Activated CD4-positive, alpha-beta T cell treated with anti-CD3 and anti-CD28 coated beads, Interleukin-2, amount 10 ng/mL, durations not matched to agents 7 days and 5 days (primary cell): ENCODE results near the gene EPB41L4B. TPM values are rescaled to one million over a fixed set of nuclear protein-coding genes. Genes with fewer than 3 reads are reported as not detected.
A peak's percentile ranks its signal among the peaks of the same experiment; 100 is the strongest.

Experiments
- CTCF ChIA-PET: fragments of 350-600 bp; sonication (Branson Sonifier 250); formaldehyde crosslinking; loops from one replicate; lab custom pipeline; 2021; ENCODE audit warnings: antibody characterized with exemption; lab: Charles Lee
- POLR2A ChIA-PET: fragments of 350-600 bp; sonication (Branson Sonifier 250); formaldehyde crosslinking; loops from one replicate; lab custom pipeline; 2021; ENCODE audit warnings: antibody characterized with exemption; lab: Charles Lee
- DNase-seq: peaks from one replicate; pipeline ENCODE4 v3.0.0-alpha.2; 2020
- H3K27ac Mint-ChIP-seq: one replicate; pipeline ENCODE4 v1.8.0; 2021; ENCODE audit warnings: mild to moderate bottlenecking, moderate library complexity, mixed read lengths
- H3K27me3 Mint-ChIP-seq: one replicate; pipeline ENCODE4 v1.8.0; 2021; ENCODE audit warnings: mixed read lengths
- H3K36me3 Mint-ChIP-seq: one replicate; pipeline ENCODE4 v1.8.0; 2021; ENCODE audit warnings: low read depth, mixed read lengths
- H3K4me1 Mint-ChIP-seq: one replicate; pipeline ENCODE4 v1.8.0; 2021; ENCODE audit warnings: mixed read lengths
- H3K4me3 Mint-ChIP-seq: one replicate; pipeline ENCODE4 v1.8.0; 2021; ENCODE audit warnings: mild to moderate bottlenecking, moderate library complexity, mixed read lengths
- H3K9me3 Mint-ChIP-seq: one replicate; pipeline ENCODE4 v1.8.0; 2021; ENCODE audit warnings: mixed read lengths
- total RNA-seq, 2 experiments: library from RNA; stranded (reverse); gene quantifications; one replicate each; pipeline ENCODE4 v1.2.3, GENCODE V29; 2021

Gene EPB41L4B
- total RNA-seq, 2 experiments from 2014 or later, result not detected

DNA sequence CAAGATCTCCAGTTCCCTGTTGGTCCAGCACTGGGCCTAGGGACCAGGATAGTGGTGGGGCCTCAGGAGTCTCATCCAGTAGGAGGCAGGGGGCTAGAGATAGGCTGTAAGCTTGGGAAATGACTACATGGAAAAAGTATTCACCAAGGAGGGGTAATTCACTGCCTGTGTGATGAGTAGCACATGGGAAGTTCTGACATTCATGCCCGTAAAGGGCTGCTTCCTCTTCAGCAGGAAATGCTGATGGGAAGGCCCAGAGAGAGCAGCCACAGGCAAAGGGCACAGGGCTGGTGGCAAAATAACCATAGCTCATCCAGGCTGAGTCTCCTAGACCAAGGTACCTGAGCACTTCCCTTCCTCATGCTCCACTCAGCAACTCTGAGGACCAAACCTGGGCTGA, 130.7 kb downstream of the EPB41L4B start:
- Mint-ChIP-seq H3K27me3 (peaks cover 4% of the 10 kb centered on the region), H3K27ac (no peak overlapping the region), H3K4me1 (peaks cover 6% of the 10 kb centered on the region), H3K4me3 (no peak overlapping the region), H3K36me3 (no peaks in the 10 kb centered on the region), H3K9me3 (no peaks in the 10 kb centered on the region)
- ChIA-PET CTCF (interaction anchor here (1.3 to 1.5 kb wide), 2 partner anchors 10 to 13 kb away, joined by 3 read pairs; no protein-coding TSS in a partner anchor), POLR2A (no interaction called here)
- no peak for DNase-seq

DNA sequence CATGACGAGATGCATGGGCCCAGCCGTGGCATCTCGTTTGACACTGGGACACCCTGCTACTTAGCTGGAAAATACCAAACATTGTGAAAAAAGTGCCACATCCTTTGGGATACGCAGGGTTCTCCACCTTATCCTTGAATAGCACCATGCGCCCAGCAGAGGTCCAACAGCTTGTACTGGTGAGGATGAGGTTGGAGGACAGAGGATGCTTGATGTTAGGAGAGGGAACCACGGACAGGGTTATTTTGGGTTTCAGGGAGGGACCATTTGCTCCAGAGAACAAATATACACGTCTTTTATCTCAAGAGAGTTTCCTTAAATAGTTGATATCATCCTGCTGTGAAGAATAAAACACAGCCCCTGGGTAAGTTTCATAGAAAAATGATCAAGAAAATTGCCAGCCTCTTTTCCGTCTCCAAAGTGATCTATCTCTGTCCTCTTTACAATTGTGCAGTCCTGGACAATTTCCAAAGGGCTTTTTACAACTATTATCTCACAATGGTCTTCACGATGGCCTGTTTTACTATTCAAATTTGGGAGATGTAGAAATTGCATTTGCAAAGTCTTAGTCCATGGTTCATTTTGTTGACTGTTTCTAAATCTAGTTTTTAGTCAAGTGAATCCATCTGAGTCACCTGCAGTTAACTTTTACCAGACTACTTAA, 133.9 kb downstream of the EPB41L4B start:
- peaks cover 7% of the 10 kb centered on the region for H3K27me3 Mint-ChIP-seq
- H3K27ac Mint-ChIP-seq, result no peak overlapping the region
- H3K9me3 Mint-ChIP-seq, result peaks cover 2% of the 10 kb centered on the region
- no peaks in the 10 kb centered on the region for H3K36me3 Mint-ChIP-seq
- DNase-seq, result no peak
- H3K4me3 Mint-ChIP-seq, result no peak overlapping the region
- H3K4me1 Mint-ChIP-seq, result peaks cover 12% of the 10 kb centered on the region
- POLR2A ChIA-PET, result no interaction called here
- CTCF ChIA-PET, result no interaction called here

DNA sequence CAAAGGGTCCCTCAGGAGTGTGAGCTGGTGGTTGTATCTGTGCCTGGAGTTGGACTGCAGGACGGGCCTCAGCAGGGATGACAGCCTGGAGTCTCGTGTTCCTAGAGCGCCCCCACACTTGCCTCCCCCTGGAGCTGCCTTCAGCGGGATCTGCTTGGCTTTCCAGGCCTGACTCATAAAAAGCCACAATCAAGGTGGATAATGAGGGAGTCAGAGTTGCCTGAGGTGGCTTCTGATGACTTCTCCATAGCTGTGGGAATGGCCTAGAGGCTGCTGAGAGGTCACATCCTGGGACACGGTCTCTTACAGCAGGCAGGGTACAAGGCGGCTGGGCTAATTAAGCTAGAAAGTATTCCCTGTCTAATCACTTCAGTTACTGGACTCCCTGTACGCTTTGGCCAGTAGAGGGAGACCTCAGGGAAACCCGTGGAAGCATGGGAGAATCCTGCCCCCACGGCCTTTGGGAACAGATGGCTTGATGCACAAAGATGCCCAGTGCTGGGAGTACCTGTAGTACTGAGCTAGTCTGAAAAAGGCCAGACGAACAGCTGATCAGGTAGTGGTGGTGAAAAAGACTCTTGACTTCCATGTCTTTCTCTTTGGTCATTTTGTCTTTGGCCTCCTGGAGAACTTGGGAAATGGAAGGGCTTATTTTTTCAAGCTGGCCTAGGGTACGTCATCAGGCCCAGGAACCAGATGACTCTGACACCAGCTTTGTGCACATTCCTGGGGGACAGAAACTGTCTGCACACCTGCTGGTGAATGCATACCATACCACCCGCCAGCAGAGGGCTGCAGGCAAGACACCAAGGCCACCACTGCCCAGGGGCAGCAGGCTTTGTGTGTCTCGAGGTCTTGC, 137.7 kb downstream of the EPB41L4B start:
- Mint-ChIP-seq H3K27me3 (peaks cover 15% of the 10 kb centered on the region), H3K36me3 (no peaks in the 10 kb centered on the region), H3K27ac (no peak overlapping the region), H3K9me3 (peaks cover 2% of the 10 kb centered on the region), H3K4me3 (no peak overlapping the region), H3K4me1 (peaks cover 29% of the 10 kb centered on the region)
- ChIA-PET POLR2A (no interaction called here), CTCF (interaction anchor here (0.6 to 1.5 kb wide), 4 partner anchors 9 to 115 kb away, joined by 3 to 6 read pairs (median 4); no protein-coding TSS in a partner anchor)
- DNase-seq, result no peak

DNA sequence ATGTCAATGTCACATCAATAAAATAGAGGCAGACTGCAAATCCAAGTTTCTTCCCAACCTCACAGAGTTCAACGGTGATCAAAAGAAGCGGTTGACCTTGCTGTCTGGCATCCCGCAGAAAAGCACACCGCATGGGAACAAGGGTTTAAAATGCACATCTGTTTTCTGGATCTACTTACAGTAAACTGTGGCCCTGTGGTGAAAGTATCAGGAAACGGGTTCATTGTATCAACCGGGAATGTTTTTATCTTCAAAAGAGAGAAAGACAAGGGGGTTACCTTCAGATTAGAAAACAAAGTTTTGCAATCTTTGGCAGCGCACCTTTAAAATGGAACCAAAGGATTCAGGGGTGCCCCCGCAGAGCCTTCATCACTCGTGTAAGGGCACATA, 138.3 kb downstream of the EPB41L4B start:
- no peak for DNase-seq
- peaks cover 15% of the 10 kb centered on the region for H3K27me3 Mint-ChIP-seq
- no peak overlapping the region for H3K4me3 Mint-ChIP-seq
- no peak overlapping the region for H3K27ac Mint-ChIP-seq
- ChIA-PET POLR2A (no interaction called here), CTCF (interaction anchor here (1.1 to 1.5 kb wide), 2 partner anchors 9 kb away, joined by 4 to 6 read pairs; no protein-coding TSS in a partner anchor)
- H3K4me1 Mint-ChIP-seq, result peaks cover 27% of the 10 kb centered on the region
- no peaks in the 10 kb centered on the region for H3K36me3 Mint-ChIP-seq
- peaks cover 2% of the 10 kb centered on the region for H3K9me3 Mint-ChIP-seq

DNA sequence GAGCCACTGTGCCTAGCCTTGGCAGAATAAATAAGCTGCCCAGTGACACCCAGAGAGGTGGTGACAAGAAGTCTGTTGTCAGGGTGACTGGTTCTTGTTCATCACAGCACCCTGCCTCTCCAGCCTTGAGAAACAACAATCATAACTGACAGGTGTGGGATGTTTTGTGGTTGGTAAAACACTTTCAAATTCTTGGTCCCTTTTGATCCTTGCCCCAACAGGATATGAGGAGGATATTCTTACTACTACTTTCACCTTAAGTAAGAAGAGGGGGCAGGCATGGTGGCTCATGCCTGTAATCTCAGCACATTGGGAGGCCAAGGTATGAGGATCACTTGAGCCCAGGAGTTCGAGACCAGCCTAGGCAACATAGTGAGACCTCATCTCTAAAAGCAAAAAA, 139.6 kb downstream of the EPB41L4B start:
- Mint-ChIP-seq H3K9me3 (peaks cover 2% of the 10 kb centered on the region), H3K4me1 (peaks cover 27% of the 10 kb centered on the region), H3K4me3 (no peak overlapping the region), H3K36me3 (no peaks in the 10 kb centered on the region), H3K27ac (peak overlapping the region; percentile 73), H3K27me3 (peaks cover 11% of the 10 kb centered on the region)
- ChIA-PET CTCF (no interaction called here), POLR2A (no interaction called here)
- DNase-seq, result peak; percentile 78

DNA sequence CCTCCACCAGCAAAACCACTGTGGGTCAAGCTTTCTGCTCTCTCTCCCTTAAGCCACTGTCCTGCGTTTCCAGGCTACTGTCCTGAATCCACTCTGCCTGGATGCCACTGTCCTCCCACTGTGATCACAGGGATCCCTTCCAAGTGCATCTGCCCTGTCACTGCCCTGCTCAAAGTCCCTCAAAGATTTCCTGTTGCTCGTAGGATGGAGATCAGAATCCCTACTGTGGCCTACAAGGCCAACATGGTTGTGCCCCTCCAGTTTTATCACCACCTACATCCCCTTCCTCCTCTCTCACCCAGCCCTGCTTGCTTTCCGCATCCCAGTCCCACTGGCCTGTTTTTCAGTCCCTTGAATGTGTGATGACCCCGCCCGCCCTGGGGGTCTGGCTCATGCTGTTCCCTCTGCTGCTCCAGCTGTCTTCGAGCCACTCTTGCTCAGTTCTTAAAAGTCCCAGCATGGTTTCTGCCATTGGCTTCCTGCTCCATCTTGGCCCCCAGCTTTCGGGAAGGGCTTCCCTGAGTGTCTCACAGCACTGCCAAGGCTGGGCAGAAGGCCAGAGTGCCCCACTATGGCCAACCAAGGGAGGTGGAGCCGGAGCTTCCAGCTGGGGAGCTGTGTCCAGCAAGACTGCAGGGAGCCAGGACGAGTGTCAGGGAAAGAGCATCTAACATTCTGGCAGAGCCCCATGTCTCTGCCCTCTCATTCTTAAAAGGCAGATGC, 140.9 kb downstream of the EPB41L4B start:
- H3K4me3 Mint-ChIP-seq, result no peak overlapping the region
- H3K36me3 Mint-ChIP-seq, result no peaks in the 10 kb centered on the region
- CTCF ChIA-PET, result interaction anchor here (1.0 kb wide), 1 partner anchor 10 kb away, joined by 3 read pairs; no protein-coding TSS in a partner anchor
- POLR2A ChIA-PET, result no interaction called here
- H3K27ac Mint-ChIP-seq, result peak overlapping the region; percentile 79
- H3K4me1 Mint-ChIP-seq, result peaks cover 27% of the 10 kb centered on the region
- H3K9me3 Mint-ChIP-seq, result peaks cover 2% of the 10 kb centered on the region
- no peak for DNase-seq
- H3K27me3 Mint-ChIP-seq, result peaks cover 11% of the 10 kb centered on the region

DNA sequence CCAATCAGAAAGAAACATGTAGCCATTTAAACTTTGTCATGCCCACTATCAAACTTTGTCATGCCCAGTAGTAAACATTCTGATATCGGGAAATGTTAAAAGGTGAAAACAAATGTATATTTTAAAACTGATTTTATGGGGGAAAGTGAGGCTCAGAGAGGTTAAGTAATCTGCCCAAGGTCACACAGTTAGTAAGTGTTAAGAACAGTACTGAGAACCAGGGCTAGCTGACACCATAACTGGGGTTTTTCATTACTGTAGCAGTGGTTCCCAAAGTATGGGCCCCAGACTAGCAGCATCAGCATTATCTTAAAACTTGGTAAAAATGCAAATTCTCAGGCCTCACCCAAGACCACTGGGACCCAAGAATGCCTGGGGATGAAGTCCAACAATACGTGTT, 143.9 kb downstream of the EPB41L4B start:
- peaks cover 24% of the 10 kb centered on the region for H3K27me3 Mint-ChIP-seq
- POLR2A ChIA-PET, result no interaction called here
- CTCF ChIA-PET, result interaction anchor here (1.0 kb wide), 1 partner anchor 13 kb away, joined by 3 read pairs; no protein-coding TSS in a partner anchor
- no peaks in the 10 kb centered on the region for H3K36me3 Mint-ChIP-seq
- H3K9me3 Mint-ChIP-seq, result no peaks in the 10 kb centered on the region
- no peak overlapping the region for H3K4me3 Mint-ChIP-seq
- no peak for DNase-seq
- peaks cover 21% of the 10 kb centered on the region for H3K4me1 Mint-ChIP-seq
- no peak overlapping the region for H3K27ac Mint-ChIP-seq

DNA sequence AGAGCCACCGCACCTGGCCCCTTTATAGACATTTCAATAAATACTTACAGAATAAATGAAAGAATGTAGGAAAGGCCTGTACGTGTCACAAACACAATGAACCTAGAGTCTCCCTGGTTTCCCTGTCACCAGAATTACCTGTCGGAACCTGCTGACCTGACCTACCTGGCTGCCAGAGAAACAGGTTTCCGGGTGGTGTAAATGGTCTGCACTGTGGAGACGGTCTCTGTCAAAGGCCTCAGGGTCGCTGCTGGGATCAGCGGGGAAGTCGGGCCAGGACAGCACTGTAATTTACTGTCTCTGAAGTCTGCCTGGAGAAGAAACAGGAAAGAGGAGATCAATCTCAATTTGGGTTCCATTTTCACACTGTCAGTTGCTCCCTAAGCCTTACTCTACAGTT, 144.5 kb downstream of the EPB41L4B start:
- CTCF ChIA-PET, result no interaction called here
- DNase-seq, result no peak
- POLR2A ChIA-PET, result no interaction called here
- H3K9me3 Mint-ChIP-seq, result no peaks in the 10 kb centered on the region
- no peak overlapping the region for H3K27ac Mint-ChIP-seq
- H3K36me3 Mint-ChIP-seq, result no peaks in the 10 kb centered on the region
- no peak overlapping the region for H3K4me3 Mint-ChIP-seq
- H3K4me1 Mint-ChIP-seq, result peaks cover 19% of the 10 kb centered on the region
- H3K27me3 Mint-ChIP-seq, result peaks cover 27% of the 10 kb centered on the region

DNA sequence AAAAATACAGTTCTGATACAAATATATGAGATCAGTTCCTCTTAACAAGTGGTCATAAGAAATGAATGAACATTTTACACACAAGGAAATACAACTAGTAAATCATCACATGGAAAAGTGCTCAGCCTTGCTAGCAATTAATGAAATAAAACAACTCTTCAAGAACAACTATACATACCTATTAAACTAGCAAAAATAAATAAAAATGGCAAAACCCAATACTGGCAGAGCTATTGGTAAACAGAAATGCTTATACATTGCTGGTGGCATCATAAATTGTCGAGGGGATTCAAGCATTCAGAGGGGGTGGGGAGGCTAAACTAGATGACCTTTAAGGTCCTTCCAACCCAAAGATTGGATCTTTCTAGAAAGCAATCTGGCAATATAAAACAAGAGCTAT, 147.9 kb downstream of the EPB41L4B start:
- Mint-ChIP-seq H3K27me3 (peaks cover 45% of the 10 kb centered on the region), H3K9me3 (no peaks in the 10 kb centered on the region), H3K36me3 (no peaks in the 10 kb centered on the region), H3K4me3 (no peak overlapping the region), H3K4me1 (peaks cover 3% of the 10 kb centered on the region), H3K27ac (no peak overlapping the region)
- DNase-seq, result no peak
- POLR2A ChIA-PET, result no interaction called here
- CTCF ChIA-PET, result interaction anchor here (0.9 kb wide), 1 partner anchor 10 kb away, joined by 4 read pairs; no protein-coding TSS in a partner anchor

DNA sequence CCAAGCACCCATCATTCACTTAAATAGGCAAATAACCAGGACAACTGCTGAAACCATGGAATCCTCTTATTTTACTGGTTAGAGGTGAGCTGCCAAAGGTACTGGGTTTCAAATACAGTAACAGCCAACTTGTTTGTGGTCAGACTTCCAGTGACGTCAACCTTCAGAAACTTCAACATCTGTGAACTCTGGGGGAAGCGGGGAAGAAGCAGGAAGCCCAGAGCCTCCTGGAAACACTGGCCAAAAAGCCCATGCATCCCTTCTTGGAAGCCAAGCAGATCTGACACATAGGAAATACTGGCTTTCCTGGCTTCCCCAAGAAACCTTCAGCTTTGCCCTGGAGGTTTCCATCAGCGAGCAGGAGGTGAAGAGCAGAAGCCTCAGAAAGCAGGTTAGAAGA, 148.9 kb downstream of the EPB41L4B start:
- Mint-ChIP-seq H3K4me1 (peaks cover 8% of the 10 kb centered on the region), H3K9me3 (no peaks in the 10 kb centered on the region), H3K27ac (no peak overlapping the region), H3K36me3 (no peaks in the 10 kb centered on the region), H3K4me3 (no peak overlapping the region), H3K27me3 (peaks cover 53% of the 10 kb centered on the region)
- ChIA-PET CTCF (interaction anchor here (1.0 kb wide), 1 partner anchor 14 kb away, joined by 4 read pairs; no protein-coding TSS in a partner anchor), POLR2A (no interaction called here)
- DNase-seq, result no peak

DNA sequence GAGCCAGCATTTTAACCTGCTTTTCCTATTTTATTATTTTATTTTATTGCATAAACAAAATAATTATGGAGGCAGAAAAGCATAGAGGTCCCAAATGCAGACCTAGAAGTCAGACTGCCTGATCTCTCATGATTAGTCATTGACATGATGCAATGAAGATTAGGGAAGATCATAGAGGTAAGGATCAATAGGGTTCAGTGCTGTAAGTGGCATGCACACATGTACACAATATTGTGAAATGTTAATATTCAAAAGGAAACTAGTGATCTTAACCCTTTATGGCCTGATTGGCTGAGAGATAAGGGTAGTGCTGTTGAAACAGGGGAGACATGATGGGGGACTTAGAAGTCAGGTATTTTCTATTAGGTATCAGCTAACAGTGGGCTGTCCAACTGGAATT, 152.7 kb downstream of the EPB41L4B start:
- Mint-ChIP-seq H3K27me3 (peaks cover 72% of the 10 kb centered on the region), H3K9me3 (peaks cover 6% of the 10 kb centered on the region), H3K4me1 (peaks cover 10% of the 10 kb centered on the region), H3K4me3 (no peak overlapping the region), H3K27ac (no peak overlapping the region), H3K36me3 (peaks cover 5% of the 10 kb centered on the region)
- POLR2A ChIA-PET, result no interaction called here
- DNase-seq, result no peak
- CTCF ChIA-PET, result no interaction called here

DNA sequence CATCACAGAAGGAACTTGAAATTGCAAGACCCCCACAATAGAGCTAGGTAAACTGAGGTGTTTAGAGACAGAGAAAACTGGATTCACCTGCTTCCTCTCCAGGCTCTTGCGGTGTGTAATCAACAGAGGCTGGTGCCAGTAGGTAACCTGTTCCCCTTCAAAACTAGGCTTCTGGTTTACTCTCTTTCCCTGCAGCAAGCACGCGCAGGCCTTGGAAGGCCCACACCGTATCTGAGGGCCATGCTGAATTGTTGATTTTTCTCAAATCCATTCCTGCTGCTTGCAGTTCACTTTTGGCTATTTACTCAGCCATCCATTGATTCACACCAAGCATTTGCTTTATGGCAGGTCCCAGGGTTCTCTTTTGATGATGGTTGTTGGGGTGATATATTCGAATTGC, 153.1 kb downstream of the EPB41L4B start:
- Mint-ChIP-seq H3K4me3 (no peak overlapping the region), H3K36me3 (peaks cover 5% of the 10 kb centered on the region), H3K27me3 (peaks cover 71% of the 10 kb centered on the region), H3K4me1 (peaks cover 10% of the 10 kb centered on the region), H3K27ac (no peak overlapping the region), H3K9me3 (peaks cover 6% of the 10 kb centered on the region)
- ChIA-PET CTCF (no interaction called here), POLR2A (no interaction called here)
- no peak for DNase-seq
